ENCODE measurements around the gene GINS2.
A peak's percentile ranks its signal among the peaks of the same experiment; 100 is the strongest.

GINS2 gene

GRCh38 chr16:85665929-85666328 is 22.8 kb downstream of the GINS2 start:
- DNase-seq = no peak

- DNase-seq = no peak
These were observed 23.4 kb downstream of the GINS2 start for GRCh38 chr16:85665373-85665740.

GRCh38 chr16:85664580-85665372 is 24.0 kb downstream of the GINS2 start:
- DNase-seq = no peak

GRCh38 chr16:85663891-85664321 is 24.8 kb downstream of the GINS2 start:
- DNase-seq = no peak

- DNase-seq = no peak
These were observed 25.6 kb downstream of the GINS2 start for GRCh38 chr16:85662976-85663830.

GRCh38 chr16:85662482-85662812 is 26.3 kb downstream of the GINS2 start:
- no peak for DNase-seq

GRCh38 chr16:85661740-85662481 is 26.8 kb downstream of the GINS2 start:
- no peak for DNase-seq

- DNase-seq = no peak
These were observed 27.7 kb downstream of the GINS2 start for GRCh38 chr16:85660843-85661739.

- DNase-seq = peak; percentile 67 to 72
These were observed 28.8 kb downstream of the GINS2 start for GRCh38 chr16:85659805-85660511.

GRCh38 chr16:85659336-85659735 is 29.4 kb downstream of the GINS2 start:
- no peak for DNase-seq

- no peak for DNase-seq
These were observed 30.0 kb downstream of the GINS2 start for GRCh38 chr16:85658504-85659326.

- DNase-seq = no peak
These were observed 30.8 kb downstream of the GINS2 start for GRCh38 chr16:85657996-85658395.

- DNase-seq = no peak
These were observed 31.5 kb downstream of the GINS2 start for GRCh38 chr16:85657267-85657650.

- DNase-seq = no peak
These were observed 32.1 kb downstream of the GINS2 start for GRCh38 chr16:85656351-85657266.

- no peak for DNase-seq
These were observed 33.3 kb downstream of the GINS2 start for GRCh38 chr16:85655216-85656129.

GRCh38 chr16:85654251-85655095 is 34.3 kb downstream of the GINS2 start:
- DNase-seq = no peak

GRCh38 chr16:85653290-85653891 is 35.4 kb downstream of the GINS2 start:
- DNase-seq = no peak

All from NCI-H524 (cell line).